GM18499 (cell line): ENCODE data around the gene ARHGAP20.
"Not testable (repeated sequence)": the region's sequence is repeated elsewhere in the genome, so short reads cannot be mapped to it uniquely, and the experiment has no call there.

Source experiments
- ATAC-seq: cut with Tn5 transposase; IDR thresholded peaks from one replicate; pipeline ENCODE4 v1.9.1; 2021; ENCODE audit warnings: moderate number of reproducible peaks; ENCODE audit not compliant: insufficient read depth, unreplicated experiment

ARHGAP20 gene

GRCh38 chr11:110716361-110716760 lies 4.1 kb upstream of the ARHGAP20 start:
- ATAC-seq, result no peak

- ATAC-seq, result no peak
Measured at GRCh38 chr11:110715541-110715940, 3.3 kb upstream of the ARHGAP20 start.

GRCh38 chr11:110713449-110713776 lies 1.2 kb upstream of the ARHGAP20 start:
- ATAC-seq, result no peak

DNA sequence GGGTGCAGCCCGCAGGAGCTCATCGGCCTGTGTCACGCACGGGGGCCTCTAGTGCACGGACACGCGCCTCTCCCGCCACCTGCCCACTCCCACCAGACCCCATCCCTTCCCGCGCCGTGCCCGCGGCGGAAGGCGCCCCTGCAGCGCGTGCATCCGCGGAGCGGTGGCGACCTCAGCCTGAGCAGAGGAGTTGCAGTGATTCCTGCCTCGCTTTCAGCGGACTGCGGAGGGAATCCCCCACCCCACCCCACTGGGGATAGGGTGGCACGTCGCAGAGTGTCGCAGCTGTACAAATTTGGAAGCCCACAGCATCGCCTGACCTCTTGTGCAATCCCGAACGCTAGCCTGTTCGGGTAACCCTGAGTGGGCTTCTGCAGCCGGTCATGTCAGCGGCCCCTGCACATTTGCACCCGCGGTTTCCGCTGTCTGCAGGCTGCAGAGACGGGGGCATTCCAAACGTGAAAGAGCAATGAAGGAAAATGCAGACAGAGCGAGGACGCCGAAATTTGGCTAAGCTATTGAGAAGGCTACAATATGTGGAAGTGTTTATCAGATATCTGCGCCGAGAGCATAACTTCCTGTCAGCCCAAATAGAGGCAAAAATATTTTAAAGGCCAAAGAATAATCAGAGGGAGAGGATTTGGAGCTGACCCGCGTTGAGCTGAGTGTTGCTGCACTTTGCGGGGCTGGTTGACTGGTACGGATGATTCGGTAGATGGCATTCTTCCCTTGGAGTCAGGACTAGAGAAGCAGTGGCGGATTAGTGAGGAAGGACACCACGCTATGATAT lies 617 bp upstream of the ARHGAP20 start:
- ATAC-seq, result no peak

DNA sequence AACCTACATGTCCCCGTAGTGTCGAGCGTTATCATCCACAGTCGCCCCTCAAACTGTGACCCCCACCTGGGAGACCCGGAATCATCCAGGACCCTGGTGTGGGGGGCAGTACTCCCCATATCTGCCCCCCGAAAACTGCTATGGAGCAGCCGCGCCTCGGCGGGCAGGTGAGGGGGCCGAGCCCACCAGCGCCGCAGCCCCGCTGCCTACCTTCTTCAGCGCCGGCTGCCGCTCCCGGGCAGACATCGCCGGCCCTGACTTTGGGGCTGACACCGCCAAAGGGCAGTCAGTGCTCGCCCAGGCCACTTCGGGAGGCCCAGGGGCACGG lies 825 bp downstream of the ARHGAP20 start:
- no peak for ATAC-seq

- no peak for ATAC-seq
Measured at GRCh38 chr11:110710628-110711381, 1.4 kb downstream of the ARHGAP20 start.

GRCh38 chr11:110704210-110704864 lies 7.9 kb downstream of the ARHGAP20 start:
- ATAC-seq, result no peak

- ATAC-seq, result no peak
Measured at GRCh38 chr11:110691926-110692325, 20.3 kb downstream of the ARHGAP20 start.

DNA sequence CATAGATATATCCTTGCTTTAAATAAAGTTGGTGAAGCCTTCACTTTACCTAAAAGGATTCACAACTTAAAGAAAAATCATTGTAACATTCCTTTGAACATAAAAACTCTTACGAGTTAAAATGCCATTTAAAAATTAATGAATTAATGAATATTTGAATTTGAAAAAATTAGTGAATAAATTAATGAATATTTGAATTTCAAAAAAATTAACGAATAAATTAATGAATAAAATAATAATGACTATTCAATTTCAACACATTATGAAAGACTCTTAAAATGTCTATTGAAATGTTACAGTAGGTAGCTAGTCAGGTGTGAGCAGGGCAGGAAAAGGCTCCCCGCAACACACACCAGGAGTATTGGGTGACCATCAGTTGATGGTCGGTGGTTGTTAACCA lies 22.9 kb downstream of the ARHGAP20 start:
- no peak for ATAC-seq

- no peak for ATAC-seq
Measured at GRCh38 chr11:110679323-110679975, 32.8 kb downstream of the ARHGAP20 start.

DNA sequence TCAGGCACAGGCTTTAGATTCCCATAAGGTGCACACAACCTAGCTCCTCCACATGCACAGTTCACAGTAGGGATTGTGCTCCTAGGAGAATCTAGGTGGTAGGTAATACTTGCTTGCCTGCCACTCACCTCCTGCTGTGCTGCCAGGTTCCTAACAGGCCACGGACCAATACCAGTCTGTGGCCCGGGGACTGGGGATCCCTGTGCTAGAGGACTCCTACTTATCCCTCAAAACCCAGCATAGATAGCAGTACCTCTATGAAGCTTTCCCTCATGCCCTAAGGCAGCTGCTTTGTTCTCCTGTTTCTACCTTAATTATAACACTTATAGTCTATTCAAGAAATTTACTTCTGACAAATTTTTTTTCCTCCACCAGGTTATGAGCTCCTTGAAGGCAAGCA lies 36.7 kb downstream of the ARHGAP20 start:
- ATAC-seq, result no peak

GRCh38 chr11:110665689-110666465 lies 46.4 kb downstream of the ARHGAP20 start:
- ATAC-seq, result no peak

GRCh38 chr11:110655967-110656366 lies 56.3 kb downstream of the ARHGAP20 start:
- ATAC-seq, result no peak

DNA sequence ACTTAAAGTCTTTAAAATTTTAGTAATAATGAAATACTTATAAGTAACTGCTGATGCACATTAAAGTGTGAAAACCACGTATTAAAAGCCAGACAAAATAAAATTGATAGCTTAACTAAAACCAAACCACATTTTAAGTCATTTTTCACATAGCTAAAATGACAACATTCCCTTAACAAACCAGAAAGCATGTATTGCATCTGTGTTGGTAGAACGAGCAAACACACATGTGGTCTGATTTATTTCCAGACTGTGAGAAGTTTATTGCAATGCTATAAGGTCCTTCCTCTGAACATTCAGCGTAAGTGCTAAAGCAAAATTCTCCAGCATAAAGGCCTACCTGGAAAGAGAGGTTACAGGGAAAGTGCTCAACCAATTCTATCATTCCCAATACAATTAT lies 57.8 kb downstream of the ARHGAP20 start:
- no peak for ATAC-seq

DNA sequence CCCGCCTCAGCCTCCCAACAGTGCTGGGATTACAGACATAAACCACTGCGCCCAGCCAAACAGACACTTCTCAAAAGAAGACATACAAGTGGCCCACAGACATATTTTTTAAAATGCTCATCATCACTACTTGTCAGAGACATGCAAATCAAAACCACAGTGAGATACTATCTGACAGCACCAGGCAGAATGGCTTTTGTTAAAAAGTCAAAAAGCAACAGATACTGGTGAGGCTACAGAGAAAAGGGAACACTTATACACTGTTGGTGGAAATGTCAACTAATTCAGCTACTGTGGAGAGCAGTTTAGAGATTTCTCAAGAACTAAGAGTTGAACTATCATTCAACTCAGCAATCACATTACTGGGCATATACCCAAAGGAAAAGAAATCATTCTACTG lies 67.0 kb downstream of the ARHGAP20 start:
- no peak for ATAC-seq

DNA sequence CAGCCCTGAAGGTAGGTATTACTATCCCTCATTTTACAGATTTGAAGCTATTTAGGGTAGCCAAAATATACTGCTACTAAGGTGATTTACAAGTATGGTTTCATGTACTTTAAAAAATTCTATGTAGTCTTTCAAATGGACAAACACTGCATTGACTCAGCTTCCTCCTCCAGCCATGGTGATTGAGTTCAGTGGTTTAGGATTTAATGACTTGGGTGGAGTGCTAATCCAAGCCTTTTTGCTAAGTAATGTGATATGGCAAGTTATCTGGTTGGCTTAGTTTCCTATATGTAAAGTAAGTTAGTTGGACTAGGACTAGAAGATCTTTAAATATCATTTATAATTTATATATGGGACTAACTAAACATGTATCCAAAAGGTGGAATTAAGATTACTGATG lies 77.9 kb downstream of the ARHGAP20 start:
- no peak for ATAC-seq

- no peak for ATAC-seq
Measured at GRCh38 chr11:110631551-110631950, 80.7 kb downstream of the ARHGAP20 start.

DNA sequence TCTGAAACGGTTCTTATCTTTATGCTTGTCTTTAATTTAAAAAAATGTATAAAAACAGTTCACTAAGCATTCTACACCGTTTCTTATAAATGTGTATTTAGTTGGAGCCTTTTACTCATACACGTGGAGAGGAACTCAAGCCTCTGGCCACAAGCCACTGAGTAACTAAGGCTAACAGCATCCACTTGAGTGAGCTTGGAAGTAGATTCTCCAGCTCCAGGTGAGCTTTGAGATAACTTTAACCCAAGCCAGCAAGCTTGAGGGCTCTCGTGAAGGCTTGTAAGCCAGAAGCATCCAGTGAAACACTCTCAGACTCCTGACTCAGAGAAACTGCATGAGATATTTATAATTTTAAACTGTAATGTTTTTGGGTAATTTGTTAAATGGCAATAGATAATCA lies 82.6 kb downstream of the ARHGAP20 start:
- ATAC-seq, result no peak

GRCh38 chr11:110621826-110622225 lies 90.4 kb downstream of the ARHGAP20 start:
- ATAC-seq, result no peak

GRCh38 chr11:110619366-110619765 lies 92.9 kb downstream of the ARHGAP20 start:
- ATAC-seq, result not testable (repeated sequence)
